GM10847 (cell line): Measurements from ENCODE around the gene NMT2.

Experiments used
- POLR2A ChIP-seq: IDR thresholded peaks from 2 replicates; pipeline ENCODE4 v1.6.1; 2011; ENCODE audit not compliant: insufficient read length; ENCODE audit errors: extremely low read depth

Gene NMT2

GRCh38 chr10:15168291-15168785 is at the start of gene NMT2:
NMT2 (minus strand) TSS chr10:15168693; CDS start chr10:15168612, 81 bp downstream.
- TF ChIP-seq POLR2A = peak; percentile 65

GRCh38 chr10:15216700-15217099 is 48.2 kb upstream of the NMT2 start:
- no peak for TF ChIP-seq POLR2A

- no peak for TF ChIP-seq POLR2A
These were observed 45.7 kb upstream of the NMT2 start for GRCh38 chr10:15214237-15214636.

GRCh38 chr10:15213461-15213861 is 45.0 kb upstream of the NMT2 start:
- no peak for TF ChIP-seq POLR2A

- TF ChIP-seq POLR2A = no peak
These were observed 43.0 kb upstream of the NMT2 start for GRCh38 chr10:15211464-15211979.

GRCh38 chr10:15210521-15210920 is 42.0 kb upstream of the NMT2 start:
- TF ChIP-seq POLR2A = no peak

GRCh38 chr10:15209827-15210509 is 41.5 kb upstream of the NMT2 start:
- no peak for TF ChIP-seq POLR2A

- TF ChIP-seq POLR2A = no peak
These were observed 39.7 kb upstream of the NMT2 start for GRCh38 chr10:15208221-15208620.

- no peak for TF ChIP-seq POLR2A
These were observed 34.1 kb upstream of the NMT2 start for GRCh38 chr10:15202639-15203038.

- TF ChIP-seq POLR2A = no peak
These were observed 33.3 kb upstream of the NMT2 start for GRCh38 chr10:15201589-15202300.

GRCh38 chr10:15200626-15201025 is 32.1 kb upstream of the NMT2 start:
- TF ChIP-seq POLR2A = no peak

GRCh38 chr10:15197911-15198310 is 29.4 kb upstream of the NMT2 start:
- TF ChIP-seq POLR2A = no peak

- TF ChIP-seq POLR2A = no peak
These were observed 28.8 kb upstream of the NMT2 start for GRCh38 chr10:15197276-15197675.

- no peak for TF ChIP-seq POLR2A
These were observed 27.7 kb upstream of the NMT2 start for GRCh38 chr10:15196021-15196834.

- no peak for TF ChIP-seq POLR2A
These were observed 20.8 kb upstream of the NMT2 start for GRCh38 chr10:15189133-15189885.

- no peak for TF ChIP-seq POLR2A
These were observed 20.1 kb upstream of the NMT2 start for GRCh38 chr10:15188603-15189002.
